Measurements from ENCODE around the gene MACROH2A1.

MACROH2A1 gene

DNA sequence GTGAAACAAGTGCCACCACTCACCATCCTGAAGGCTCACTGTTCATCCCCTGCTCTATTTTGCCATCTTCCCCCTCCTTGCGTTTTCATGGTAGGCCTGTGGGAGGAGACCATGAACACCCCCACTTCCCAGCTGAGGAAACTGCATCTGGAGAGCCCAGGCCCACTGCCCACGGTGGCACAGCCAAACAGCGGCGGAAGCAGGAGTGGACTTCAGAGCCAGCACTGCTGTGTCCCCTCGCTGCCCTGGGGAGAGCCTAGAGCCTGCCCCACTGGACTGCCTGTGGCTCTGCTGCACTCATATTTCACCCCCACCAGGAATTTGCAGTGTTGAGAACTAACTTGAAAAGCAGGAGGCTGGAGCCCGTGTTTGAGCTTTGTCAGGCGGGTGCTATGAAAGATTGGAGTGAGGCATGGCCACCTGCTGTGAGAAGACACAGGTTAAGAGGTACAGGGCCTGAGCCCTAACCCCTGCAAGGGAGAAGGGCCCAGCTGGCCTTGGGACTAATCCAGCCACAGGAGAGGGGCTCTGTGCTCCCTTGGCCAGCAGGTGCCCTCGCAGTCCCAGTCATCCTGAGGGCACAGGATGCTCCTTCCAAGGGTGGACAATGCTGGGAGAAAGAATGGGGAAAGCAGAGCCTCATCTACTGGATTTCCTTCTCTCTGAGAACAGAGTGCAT lies 79.0 kb downstream of the MACROH2A1 start:
- peak; percentile 73 for ATAC-seq
- TF ChIP-seq RARB (CRISPR knock-in tag; IDR thresholded peaks at IDR 0.05), result no peak
- no peak for TF ChIP-seq ZFP30 (CRISPR knock-in tag; IDR thresholded peaks at IDR 0.05)
- no peak for TF ChIP-seq ISL1 (CRISPR knock-in tag; IDR thresholded peaks at IDR 0.05)
- TF ChIP-seq ESRRG (CRISPR knock-in tag; IDR thresholded peaks at IDR 0.05), result no peak
- TF ChIP-seq CREB5 (CRISPR knock-in tag; IDR thresholded peaks at IDR 0.05; ENCODE audit: low read depth), result no peak
- TF ChIP-seq CSRNP3 (CRISPR knock-in tag; IDR thresholded peaks at IDR 0.05), result no peak
- no peak for TF ChIP-seq SNAI2 (CRISPR knock-in tag; IDR thresholded peaks at IDR 0.05)
- no peak for TF ChIP-seq ZNF8 (CRISPR knock-in tag; IDR thresholded peaks at IDR 0.05)
- no peak for TF ChIP-seq ZFP3 (CRISPR knock-in tag; IDR thresholded peaks at IDR 0.05)
- no peak for TF ChIP-seq BACH2 (CRISPR knock-in tag; IDR thresholded peaks at IDR 0.05; ENCODE audit: borderline replicate concordance)
- no peak for TF ChIP-seq PPARA (CRISPR knock-in tag; IDR thresholded peaks at IDR 0.05; ENCODE audit: borderline replicate concordance)
- TF ChIP-seq TOX (CRISPR knock-in tag; IDR thresholded peaks at IDR 0.05; ENCODE audit: borderline replicate concordance), result no peak
- no peak for TF ChIP-seq TSHZ2 (CRISPR knock-in tag; IDR thresholded peaks at IDR 0.05)
- TF ChIP-seq CSDC2 (CRISPR knock-in tag; IDR thresholded peaks at IDR 0.05), result no peak
- TF ChIP-seq ZNF70 (CRISPR knock-in tag; IDR thresholded peaks at IDR 0.05), result no peak
- TF ChIP-seq GLIS3 (CRISPR knock-in tag; IDR thresholded peaks at IDR 0.05), result no peak
- no peak for TF ChIP-seq PATZ1 (CRISPR knock-in tag; IDR thresholded peaks at IDR 0.05; ENCODE audit: borderline replicate concordance)

DNA sequence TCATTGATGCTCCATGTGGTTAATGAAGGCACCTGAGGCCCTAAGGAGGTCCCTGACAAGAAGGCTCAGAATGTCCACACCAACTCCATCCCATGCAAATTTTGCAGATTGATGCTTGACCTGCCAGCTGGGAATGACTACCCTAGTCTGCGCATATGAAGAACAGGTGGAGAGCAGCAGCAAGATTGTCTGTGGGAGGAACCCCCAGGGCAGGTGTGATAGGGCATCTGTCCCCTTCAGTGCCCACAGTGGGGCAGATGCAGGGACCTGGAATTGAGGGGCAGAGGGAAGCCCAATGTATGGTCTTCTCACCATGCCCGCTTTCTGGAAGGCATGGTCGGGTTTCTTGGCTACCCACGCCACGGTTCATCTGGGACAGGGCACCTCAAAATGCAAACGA lies 79.6 kb downstream of the MACROH2A1 start:
- no peak for TF ChIP-seq PATZ1 (CRISPR knock-in tag; IDR thresholded peaks at IDR 0.05; ENCODE audit: borderline replicate concordance)
- no peak for TF ChIP-seq TOX (CRISPR knock-in tag; IDR thresholded peaks at IDR 0.05; ENCODE audit: borderline replicate concordance)
- no peak for TF ChIP-seq CREB5 (CRISPR knock-in tag; IDR thresholded peaks at IDR 0.05; ENCODE audit: low read depth)
- TF ChIP-seq ESRRG (CRISPR knock-in tag; IDR thresholded peaks at IDR 0.05), result no peak
- no peak for TF ChIP-seq SNAI2 (CRISPR knock-in tag; IDR thresholded peaks at IDR 0.05)
- TF ChIP-seq CSRNP3 (CRISPR knock-in tag; IDR thresholded peaks at IDR 0.05), result no peak
- TF ChIP-seq RARB (CRISPR knock-in tag; IDR thresholded peaks at IDR 0.05), result no peak
- TF ChIP-seq PPARA (CRISPR knock-in tag; IDR thresholded peaks at IDR 0.05; ENCODE audit: borderline replicate concordance), result no peak
- TF ChIP-seq POU6F1 (CRISPR knock-in tag; IDR thresholded peaks at IDR 0.05; ENCODE audit: borderline replicate concordance, low read depth), result no peak
- no peak for TF ChIP-seq ZNF565 (CRISPR knock-in tag; conservative IDR thresholded peaks at IDR 0.05; ENCODE audit: low read depth)
- TF ChIP-seq ARNTL (CRISPR knock-in tag; IDR thresholded peaks at IDR 0.05; ENCODE audit: borderline replicate concordance, low read depth), result no peak
- no peak for ATAC-seq

Measured in SK-N-SH treated with all-trans-retinoic acid at 6 μM for 48 hours (cell line).